ENCODE results near the gene LGALS14. TPM values are rescaled to one million over a fixed set of nuclear protein-coding genes. Genes with fewer than 3 reads are reported as not detected.
"Not testable (repeated sequence)": the region's sequence is repeated elsewhere in the genome, so short reads cannot be mapped to it uniquely, and the experiment has no call there.

Gene LGALS14, protein sequence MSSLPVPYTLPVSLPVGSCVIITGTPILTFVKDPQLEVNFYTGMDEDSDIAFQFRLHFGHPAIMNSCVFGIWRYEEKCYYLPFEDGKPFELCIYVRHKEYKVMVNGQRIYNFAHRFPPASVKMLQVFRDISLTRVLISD
- not detected for polyA plus RNA-seq (2013, experiment 1 of 2; ENCODE audit: insufficient read length)
- not detected for polyA plus RNA-seq (2013, experiment 2 of 2; ENCODE audit: insufficient read length)

DNA sequence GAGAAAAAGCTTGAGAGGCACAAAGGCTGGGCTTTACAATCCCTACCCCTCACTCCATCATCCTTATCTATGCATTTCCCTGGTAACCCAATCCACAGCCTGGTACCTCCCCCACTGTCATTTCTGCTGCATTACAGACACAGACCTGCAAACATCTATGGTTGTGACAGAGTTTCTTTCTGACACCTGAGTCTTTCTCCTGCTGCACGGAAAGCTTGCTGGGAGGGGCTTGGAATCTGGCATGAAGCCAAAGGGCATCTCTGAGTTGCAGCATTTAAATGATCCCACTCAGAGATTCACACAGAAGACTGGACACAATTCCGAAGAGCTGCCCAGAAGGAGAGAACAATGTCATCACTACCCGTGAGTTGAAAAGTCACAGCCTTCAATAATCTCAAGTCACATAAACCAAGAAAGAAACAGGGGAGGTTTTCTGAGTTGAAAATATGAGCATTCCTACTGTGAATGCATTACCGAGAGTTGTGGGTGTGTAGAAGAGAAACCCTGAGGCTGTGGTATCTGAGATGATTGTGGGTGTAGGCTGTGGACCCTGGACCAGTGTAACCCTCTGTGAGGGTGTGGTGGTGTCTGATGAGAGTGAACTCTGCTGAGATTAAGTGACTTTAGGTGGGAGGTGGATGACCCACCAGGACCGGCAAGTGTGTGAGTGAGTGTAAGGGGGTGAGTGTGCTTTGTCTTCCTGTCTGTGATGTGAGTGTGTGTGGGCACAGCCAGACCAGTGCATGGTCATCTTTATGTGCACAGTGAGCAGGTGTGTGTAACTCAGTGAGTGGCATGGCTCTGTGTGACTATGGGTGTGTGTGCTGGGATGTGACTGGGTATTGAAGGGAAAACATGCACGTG, at the start of gene LGALS14:
LGALS14 (plus strand) TSS at position 301 of the 864 bp plus-strand sequence; CDS start at position 349, 48 bp downstream.
- DNase-seq, result no peak

DNA sequence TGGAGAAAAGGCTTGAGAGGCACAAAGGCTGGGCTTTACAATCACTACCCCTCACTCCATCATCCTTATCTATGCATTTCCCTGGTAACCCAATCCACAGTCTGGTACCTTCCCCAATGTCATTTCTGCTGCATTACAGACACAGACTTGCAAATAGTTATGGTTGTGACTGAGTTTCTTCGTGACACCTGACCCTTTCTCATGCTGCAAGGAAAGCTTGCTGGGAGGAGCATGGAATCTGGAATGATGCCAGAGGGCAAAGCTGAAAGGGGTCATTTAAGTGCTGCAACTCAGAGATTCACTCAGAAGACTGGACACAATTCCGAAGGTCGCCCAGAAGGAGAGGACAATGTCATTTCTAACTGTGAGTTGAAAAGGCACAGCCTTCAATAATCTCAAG, 48.7 kb upstream of the LGALS14 start, which contains the start of gene LGALS16:
LGALS16 (plus strand) TSS at position 301 of the 400 bp plus-strand sequence; CDS start at position 350, 49 bp downstream.
- DNase-seq, result no peak

DNA sequence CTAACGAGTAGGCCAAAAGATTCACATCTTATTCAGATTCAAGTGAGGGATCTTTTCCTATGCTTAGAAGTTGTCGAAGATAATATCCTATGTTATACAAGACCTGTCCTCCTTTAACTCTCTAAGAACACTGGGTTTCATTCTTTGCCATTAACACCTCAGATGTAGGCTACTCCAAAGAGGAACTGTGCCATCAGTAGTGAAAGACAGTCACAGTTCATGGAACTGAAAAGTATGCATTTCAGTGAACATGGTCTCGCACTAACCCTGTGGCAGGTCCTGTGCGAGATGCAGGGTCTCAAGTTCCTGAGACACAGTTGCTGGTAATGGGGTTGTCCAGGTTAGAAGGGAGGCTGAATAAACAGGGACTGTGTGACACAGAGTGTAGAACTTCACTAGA, 44.5 kb upstream of the LGALS14 start:
- DNase-seq, result no peak

DNA sequence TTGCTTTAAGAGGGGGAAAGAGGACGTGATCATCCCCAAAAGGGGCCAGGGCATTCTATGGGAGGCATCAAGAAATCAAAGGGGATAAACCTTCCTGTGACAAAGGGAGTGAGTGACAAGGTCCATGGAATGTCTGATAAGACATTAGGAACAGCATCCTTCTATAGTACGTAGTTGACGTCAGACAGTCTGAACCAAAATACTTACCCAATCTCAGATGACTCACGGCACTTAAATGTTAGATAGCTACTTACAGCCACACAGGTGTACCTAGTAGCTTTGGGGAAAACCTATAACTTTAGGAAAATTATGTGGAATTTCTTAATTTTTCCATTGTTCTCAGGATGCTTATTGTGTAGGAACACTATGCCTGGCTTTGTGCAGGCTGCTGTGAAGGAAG, 43.6 kb upstream of the LGALS14 start:
- no peak for DNase-seq

DNA sequence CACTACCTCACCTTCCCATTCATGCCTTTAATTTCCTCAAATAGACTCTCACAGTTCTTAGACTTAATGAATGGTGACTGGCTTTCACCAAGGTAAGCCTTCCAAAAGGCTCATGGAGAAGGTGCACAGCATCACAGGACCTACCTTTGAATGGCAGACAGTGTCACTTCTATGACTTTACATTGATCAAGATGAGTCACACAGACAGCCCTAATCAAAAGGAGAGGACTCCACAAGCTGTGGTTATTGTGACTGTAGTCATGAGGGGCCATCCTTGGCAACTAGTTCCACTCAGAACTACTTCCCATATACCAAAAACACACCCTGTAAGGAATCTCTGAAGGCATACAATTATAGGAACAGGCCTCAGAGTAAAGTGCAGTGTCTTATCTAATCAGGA, 42.7 kb upstream of the LGALS14 start:
- DNase-seq, result no peak

DNA sequence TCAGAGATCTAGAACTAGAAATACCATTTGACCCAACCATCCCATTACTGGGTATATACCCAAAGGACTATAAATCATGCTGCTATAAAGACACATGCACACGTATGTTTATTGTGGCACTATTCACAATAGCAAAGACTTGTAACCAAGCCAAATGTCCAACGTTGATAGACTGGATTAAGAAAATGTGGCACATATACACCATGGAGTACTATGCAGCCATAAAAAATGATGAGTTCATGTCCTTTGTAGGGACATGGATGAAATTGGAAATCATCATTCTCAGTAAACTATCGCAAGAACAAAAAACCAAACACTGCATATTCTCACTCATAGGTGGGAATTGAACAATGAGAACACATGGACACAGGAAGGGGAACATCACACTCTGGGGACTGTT, 34.4 kb upstream of the LGALS14 start:
- not testable (repeated sequence) for DNase-seq

DNA sequence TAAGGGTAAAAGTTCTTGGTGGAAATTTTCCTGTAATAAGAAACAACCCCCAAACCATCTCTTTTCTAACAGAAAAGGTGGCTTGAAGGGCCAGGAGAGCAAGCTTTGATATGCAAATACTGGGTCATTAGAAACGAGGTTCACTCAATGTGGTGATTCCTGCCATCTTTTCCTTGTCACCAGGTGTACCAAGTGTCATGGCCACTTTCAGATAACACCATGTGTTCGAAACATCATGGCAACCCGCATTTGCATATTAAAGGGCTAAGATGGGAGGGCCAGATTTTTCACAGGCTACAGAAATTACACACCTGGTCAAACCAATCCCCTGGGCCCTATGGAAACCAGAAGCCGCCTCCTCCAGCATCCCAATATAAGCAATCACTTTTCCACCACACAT, 33.3 kb upstream of the LGALS14 start:
- no peak for DNase-seq

DNA sequence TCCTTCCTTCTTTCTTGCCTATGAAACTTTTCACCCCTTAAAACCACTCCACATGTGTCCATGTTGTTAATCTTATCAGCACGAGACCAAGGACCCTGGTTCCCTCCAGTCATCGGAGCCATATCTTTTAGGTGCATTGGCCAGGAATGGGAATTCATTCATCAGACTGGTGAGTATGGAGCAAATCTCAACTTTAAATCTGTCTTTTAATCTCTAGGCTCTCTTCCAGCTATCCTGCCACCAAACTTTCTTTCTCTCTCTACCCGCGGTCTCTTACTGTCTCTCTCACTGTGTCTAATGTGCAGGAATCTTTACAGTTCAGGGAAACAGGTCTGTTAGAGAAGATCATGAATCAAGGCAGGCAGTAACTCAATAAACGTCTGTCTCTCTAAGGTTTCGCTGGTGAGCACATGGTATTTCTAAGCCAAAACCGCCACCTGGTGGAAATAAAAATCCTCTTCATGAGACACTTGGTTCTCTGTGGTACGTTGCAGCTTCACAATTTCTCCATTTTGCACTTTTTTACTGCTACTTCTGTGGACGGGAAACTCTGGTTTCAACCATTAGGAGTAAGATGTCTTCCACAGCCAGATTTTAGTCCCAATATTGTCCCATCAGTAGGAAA, 32.4 kb upstream of the LGALS14 start:
- DNase-seq, result peak; percentile 37

DNA sequence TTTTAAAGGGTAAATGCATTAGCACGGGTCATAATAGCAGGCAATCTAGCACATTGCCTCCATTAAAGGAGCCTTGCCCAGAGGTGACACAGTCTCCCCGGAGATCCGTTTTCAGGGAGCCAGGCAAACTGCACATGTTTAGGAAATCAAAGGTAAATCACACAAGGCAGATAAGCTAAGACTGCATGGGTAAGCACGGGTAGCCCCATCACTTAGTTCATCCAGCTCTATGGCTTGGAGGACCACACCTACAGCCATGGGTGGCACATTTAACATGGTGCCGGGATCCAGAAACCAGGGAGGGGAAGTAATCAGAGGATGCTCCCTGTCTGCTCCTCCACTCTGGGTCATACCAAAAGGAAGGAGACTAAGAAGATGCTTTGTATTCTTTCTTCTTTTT, 31.8 kb upstream of the LGALS14 start:
- DNase-seq, result no peak

DNA sequence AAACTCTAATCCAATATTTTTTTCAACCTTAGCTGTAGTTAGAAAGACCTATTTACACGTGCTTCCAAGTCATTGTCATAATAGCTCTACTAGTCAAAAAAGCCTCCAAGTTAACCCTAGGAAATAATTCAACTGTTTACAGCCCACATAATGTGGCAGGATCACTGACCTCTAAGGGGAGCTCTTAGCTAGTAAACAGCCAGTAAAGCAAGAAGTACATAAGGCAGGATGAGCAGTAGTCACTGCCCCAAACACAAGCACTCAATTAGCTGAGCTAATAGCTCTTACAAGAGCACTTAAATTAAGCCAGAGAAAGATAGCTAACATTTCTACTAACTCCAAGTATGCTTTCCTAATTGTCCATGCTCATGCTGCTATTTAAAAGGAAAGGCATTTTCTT, 30.4 kb upstream of the LGALS14 start:
- DNase-seq, result not testable (repeated sequence)

DNA sequence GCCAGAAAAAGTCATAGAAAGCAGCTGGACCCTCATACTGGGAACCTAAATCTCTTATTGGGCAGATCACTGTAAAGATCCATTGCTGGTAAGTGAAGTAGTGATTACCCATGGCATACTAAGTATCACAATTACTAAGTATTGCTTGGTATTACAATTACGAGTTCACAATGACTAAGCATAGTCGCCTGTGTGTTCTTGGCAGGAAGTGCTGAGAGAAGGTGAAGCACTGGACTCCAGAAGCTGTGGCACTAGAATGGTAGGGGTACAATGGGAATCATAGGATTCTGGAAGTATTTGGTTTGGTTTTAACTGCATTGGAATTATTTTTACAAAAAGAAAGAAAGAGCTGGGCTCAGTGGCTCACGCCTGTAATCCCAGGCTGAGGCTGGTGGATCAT, 28.3 kb upstream of the LGALS14 start:
- DNase-seq, result no peak

DNA sequence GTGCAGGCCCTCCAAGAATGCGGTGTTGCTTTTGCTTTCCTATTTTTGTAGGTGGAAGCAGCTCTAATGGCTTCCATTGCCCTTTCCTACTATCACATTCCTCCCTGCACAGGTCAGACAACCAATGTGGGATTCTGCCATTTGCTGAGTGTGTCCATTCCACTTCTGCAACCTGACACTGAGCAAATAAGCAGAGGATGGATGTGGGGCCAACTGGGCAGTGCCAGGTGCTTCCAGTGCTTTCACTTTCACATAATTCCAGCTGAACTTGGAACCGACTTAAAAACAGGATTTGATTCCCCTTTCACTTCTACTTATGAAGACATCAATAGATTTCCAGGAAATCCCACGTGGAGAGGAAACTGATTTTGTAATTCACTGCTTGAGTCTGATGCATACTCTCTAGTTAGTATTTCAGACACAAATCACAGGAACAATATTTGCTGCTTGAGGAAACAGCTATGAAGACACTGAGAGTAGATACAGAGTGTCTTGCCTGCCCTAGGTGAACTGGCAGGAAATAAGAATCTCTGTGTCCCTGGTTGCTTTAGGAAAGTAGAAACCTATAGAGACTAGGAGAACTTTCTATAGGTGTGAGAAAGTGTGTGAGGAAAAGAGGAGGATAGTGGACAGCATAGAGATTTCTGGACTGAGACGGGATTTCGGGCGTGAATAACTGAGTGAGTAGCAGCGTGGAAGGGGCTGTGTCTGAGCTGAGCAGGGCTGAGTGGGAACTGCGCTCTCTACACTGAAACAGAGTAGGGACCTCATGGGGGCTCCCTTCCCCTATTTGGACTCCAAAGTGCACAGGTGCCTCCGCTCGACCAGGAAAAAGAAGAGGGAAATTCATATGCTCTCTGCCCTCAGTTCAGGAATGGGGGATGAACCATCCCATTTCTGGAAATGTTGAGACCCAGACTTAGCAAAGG, 26.1 kb upstream of the LGALS14 start:
- no peak for DNase-seq

DNA sequence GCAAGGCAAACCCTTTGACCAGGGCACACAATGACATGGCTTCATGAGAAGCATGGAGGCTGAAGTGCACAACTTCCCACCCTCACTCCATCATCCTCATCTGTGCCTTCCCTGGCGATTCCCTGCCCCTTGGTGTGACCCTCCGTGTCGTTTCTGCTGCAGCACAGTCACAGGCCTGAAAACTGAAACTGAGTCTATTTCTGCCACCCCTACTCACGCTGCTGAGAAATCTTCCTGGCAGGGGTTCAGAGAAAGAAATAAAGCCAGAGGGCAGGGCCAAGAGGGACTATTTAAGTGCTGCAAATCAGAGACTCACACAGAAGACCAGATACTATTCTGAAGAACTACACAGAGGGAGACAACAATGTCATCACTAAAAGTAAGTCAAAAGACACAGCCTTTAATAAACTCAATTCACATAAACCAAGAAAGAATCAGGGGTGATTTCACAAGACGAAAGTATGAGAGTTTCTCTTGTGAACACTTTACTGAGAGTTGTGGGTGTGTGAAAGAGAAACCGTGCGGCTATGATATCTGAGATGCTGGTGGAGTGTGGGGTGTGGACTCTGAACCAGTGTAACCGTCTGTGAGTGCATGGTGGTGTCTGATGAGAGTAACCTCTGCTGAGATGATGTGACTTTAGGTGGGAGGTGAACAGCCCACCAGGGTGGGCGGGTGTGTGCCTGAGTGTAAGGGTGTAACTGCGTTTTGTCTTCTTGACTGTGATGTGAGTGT, 25.1 kb upstream of the LGALS14 start:
- DNase-seq, result no peak

DNA sequence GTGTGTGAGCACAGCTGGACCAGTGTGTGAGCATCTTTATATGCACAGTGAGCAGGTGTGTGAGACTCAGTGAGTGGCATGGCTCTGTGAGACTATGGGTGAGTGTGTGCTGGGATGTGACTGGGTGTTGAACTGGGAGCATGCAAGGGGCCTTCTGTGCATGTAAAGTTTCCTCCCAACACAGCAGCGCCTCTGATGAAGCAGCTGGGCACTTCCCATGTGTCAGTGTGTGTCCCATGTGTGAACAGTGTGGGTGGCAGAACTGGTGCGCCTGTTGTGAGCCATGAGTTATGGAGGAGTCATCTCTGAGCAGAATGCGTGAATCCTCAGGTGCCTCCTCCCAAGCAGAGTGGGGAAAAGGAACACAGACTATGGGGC, 24.5 kb upstream of the LGALS14 start:
- no peak for DNase-seq

DNA sequence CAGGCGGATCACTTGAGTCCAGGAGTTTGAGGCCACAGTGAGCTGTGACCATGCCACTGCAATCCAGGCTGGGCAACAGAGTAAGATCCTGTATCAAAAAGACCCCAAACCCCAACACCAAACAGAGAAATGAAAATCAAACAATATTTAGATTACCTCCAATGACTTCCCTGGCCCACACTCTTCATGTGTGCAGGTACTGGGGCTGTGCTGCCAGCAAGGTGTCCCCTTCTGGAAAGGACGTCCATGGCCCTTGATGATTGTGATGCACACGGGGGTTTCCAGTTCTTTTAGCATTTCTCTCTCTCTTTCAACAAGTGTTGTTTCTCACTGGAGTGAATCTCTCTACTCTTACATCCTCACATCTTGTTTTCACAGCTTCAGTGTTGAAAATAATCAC, 23.7 kb upstream of the LGALS14 start:
- DNase-seq, result no peak

DNA sequence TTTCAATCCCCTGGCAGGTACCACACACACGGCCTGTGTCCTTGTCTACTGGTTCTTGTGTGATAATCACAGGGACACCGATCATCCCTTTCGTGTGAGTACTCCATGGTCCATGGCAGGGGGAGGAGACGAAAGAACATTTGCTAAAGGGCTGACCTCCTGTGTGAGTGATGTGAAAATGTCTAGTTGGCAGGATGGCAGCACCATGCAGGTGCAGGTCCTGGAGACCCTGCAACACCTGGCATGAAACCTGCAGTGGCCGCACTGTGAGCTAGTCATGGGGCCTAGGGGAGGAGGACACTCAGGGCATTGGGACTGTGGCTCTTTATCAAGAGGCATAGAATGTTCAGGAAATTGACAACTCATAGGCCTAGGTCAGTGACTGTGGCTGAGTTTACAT, 22.9 kb upstream of the LGALS14 start:
- DNase-seq, result no peak

DNA sequence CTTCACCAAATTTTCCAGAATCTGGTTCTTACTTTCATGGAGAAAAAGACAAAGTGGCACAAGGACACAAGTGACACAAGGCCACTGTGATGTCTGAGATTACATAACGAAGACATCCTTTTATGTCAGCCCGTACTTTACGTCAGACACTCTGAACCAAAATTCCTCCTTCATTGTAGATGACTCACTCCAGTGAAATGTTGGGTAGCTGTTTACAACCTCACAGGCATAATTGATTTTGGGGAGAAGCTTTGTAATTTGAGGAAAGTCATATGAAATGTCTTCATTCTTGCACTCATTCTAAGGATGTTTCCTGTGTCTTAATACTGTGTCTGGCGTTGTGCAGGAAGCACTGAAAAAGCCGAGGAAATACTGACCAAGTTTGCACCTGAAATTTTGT, 20.0 kb upstream of the LGALS14 start:
- no peak for DNase-seq

DNA sequence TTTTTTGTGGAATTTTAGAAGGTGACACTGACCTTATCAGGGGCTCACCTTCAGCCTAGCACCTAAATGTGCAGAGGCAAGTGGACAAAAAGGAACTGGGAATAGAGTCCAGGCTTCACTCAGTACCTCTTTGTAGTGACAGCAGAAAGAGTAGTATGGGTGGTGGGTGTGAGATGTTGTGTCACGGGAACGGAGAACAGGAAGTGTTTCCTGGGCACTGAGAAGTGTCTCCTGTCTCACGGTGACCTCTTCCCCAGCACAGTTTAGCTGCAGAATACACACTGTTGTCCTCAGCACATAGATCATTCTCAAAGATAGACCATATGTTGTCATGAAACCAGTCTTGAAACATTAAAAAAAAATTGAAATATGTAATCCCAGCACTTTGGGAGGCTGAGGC, 17.5 kb upstream of the LGALS14 start:
- DNase-seq, result no peak

DNA sequence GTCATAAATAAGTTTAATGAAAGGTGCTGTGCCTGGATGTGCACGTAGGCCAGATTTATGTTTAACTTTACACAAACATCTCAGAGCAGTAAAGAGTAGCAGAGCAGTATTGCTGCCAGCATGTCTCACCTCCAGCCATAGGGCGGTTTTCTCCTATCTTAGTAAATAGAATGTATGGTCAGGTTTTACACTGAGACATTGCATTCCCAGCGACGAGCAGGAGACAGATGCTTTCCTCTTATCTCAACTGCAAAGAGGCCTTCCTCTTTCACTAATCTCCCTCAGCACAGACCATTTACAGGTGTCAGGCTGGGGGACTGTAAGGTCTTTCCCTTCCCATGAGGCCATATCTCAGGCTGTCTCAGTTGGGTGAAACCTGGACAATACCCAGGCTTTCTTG, 15.6 kb upstream of the LGALS14 start:
- DNase-seq, result not testable (repeated sequence)

DNA sequence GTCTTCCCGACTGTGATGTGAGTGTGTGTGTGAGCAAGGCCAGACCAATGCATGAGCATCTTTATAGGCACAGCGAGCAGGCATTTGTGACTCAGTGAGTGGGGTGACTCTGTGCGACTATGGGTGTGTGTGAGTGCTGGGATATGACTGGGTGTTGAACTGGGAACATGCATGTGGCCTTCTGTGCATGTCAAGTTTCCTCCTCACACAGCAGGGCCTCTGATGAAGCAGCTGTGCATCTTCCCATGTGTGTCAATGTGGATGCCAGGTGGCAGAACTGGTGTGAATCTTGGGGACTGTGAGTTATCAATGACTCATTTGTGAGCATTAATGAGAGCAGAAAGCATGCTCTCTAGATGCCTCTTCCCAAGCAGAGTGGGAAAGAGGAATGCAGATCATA, 12.1 kb upstream of the LGALS14 start:
- no peak for DNase-seq

DNA sequence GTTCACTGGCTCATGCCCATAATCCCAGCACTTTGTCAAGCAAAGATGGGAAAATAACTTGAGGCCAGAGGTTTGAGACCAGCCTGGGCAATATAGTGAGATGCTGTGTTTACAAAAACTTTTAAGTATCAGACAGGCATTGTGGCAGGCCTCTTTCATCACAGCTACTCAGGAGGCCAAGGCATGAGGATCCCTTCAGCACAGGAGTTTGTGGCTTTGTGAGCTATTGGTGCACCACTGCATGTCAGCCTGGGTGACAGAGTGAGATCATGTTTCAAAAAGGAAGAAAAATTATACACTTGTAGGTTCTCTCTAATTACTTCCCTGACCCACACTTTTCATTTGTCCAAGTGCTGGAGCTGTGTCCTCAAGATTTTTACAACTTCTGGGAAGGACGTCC, 11.5 kb upstream of the LGALS14 start:
- no peak for DNase-seq

DNA sequence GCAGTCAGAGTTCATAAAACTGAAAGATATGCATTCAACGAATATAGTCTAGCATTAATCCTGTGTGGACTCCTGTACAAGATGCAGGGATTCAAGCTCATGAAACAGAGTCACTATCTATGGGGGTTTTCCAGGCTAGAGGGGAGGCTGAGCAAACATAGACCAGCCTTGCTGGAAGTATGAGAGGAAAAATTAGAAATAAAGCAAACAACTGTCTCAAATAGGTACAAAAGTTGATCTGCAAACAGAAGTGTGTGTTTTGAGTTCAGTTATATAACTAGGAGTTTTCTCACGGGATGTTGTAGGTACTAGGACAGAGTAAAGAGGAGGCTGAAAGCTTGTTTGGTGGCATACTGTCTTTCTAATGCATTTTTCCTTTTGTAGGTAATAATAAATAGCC, 8.5 kb upstream of the LGALS14 start:
- no peak for DNase-seq

Measured in fibroblast of skin of back (primary cell).